Omental fat pad (tissue), 4 donors: ENCODE measurements around the gene ZNF598. TPM values are rescaled to one million over a fixed set of nuclear protein-coding genes. Genes with fewer than 3 reads are reported as not detected.
"Not testable (repeated sequence)": the region's sequence is repeated elsewhere in the genome, so short reads cannot be mapped to it uniquely, and the experiment has no call there.

ENCODE experiments used
- ATAC-seq: fragments of 150-250 bp; one replicate; pipeline ENCODE4 v1.9.1; 2016; ENCODE audit warnings: mild to moderate bottlenecking, moderate library complexity; ENCODE audit not compliant: low FRiP score
- DNase-seq: peaks from one replicate; pipeline ENCODE4 v3.0.0-alpha.2; 2019; ENCODE audit warnings: low spot score
- CTCF ChIP-seq, 3 donors: fragments of 450-650 bp; IDR thresholded peaks; one replicate each; pipeline ENCODE4 v1.5.1; 2016 to 2017; ENCODE audit warnings: antibody characterized with exemption in 3 of 3, mild to moderate bottlenecking in 3 of 3, moderate library complexity in 2 of 3
- total RNA-seq, 4 donors: library from RNA; depleted of rRNA; stranded (reverse); fragments of >200 nt; gene quantifications; one replicate each; pipeline ENCODE4 v1.1.0, GENCODE V29; 2016

ZNF598 gene
- total RNA-seq, 4 donors from 2014 or later, result 19.1 to 49.0 (median 24.3) TPM

- no peak for TF ChIP-seq CTCF (IDR thresholded peaks at IDR 0.05)
- DNase-seq (peak; percentile 75), ATAC-seq (peak; percentile 90)
These were observed 37.7 kb downstream of the ZNF598 start, which contains the start of gene TBL3 for GRCh38 chr16:1971796-1972489. Gene TBL3, plus strand, starts transcription at chr16:1972053. Its CDS starts 112 bp downstream, at chr16:1972165.

GRCh38 chr16:1968146-1968953 lies 41.3 kb downstream of the ZNF598 start:
- ATAC-seq (no peak), DNase-seq (no peak)
- TF ChIP-seq CTCF (IDR thresholded peaks at IDR 0.05), result no peak

- DNase-seq (no peak), ATAC-seq (no peak)
- TF ChIP-seq CTCF (IDR thresholded peaks at IDR 0.05), result no peak
These were observed 43.2 kb downstream of the ZNF598 start, which contains the start of gene RNF151 for GRCh38 chr16:1966460-1966859. Gene RNF151, plus strand, starts transcription at chr16:1966856. Its CDS starts 26 bp downstream, at chr16:1966882.

- no peak for DNase-seq
- TF ChIP-seq CTCF (IDR thresholded peaks at IDR 0.05), result no peak
- ATAC-seq, result no peak
These were observed 44.1 kb downstream of the ZNF598 start for GRCh38 chr16:1965396-1966001.

GRCh38 chr16:1964506-1965395 lies 44.9 kb downstream of the ZNF598 start, which contains the start of gene RPS2:
Gene RPS2, minus strand, starts transcription at chr16:1964826. Its CDS starts 201 bp downstream, at chr16:1964625.
- TF ChIP-seq CTCF (IDR thresholded peaks at IDR 0.05), result no peak
- DNase-seq (peak; percentile 95), ATAC-seq (peak; percentile 96)

- ATAC-seq (peak; percentile 0), DNase-seq (no peak)
- no peak for TF ChIP-seq CTCF (IDR thresholded peaks at IDR 0.05)
These were observed 45.7 kb downstream of the ZNF598 start for GRCh38 chr16:1963806-1964505.

- ATAC-seq, DNase-seq: not testable (repeated sequence)
These were observed 47.2 kb downstream of the ZNF598 start for GRCh38 chr16:1962161-1963153.
